ENCODE measurements around the gene CPS1. TPM values are rescaled to one million over a fixed set of nuclear protein-coding genes. Genes with fewer than 3 reads are reported as not detected.

Gene CPS1
- total RNA-seq, 1 experiment from 2014 or later = 14.2 TPM

DNA sequence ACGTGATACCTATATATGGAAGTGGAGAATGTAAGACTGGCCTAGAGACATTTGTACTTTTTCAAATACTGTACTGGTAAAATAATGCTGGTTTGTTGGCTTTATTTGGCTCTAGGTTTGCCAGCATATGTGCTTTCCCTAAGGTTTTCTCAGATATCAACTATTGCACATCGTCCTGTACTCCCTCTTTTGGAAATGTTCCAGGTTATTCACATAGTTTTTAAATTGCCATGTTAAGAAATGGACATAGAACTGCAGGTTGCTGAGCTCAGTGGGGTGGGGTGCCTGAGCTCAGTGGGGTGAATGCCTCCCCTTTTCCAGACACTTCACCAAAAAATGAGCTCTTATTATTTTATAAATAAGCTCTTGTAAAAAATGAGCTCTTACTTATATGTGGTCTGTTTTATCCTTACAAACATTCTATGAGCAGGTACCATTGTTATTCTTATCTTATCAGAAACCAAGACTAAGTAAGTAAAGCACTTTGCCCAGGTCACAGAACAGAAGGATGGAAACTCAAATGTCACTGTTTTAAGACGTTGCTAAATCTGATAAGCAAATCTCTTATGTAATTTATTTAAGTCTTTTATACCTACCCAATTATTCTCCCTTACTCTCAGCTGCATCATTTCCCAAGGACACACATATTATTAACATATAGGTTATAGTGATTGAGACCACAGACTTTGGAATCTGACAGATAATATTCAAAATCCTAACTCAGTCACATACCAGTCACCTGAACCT lies 99.0 kb downstream of the CPS1 start:
- no peaks in the 10 kb centered on the region for H4K20me1 ChIP-seq (ENCODE audit: control insufficient read depth, insufficient read depth, insufficient read length)
- no peak overlapping the region for H2AK5ac ChIP-seq (ENCODE audit: insufficient read length, low read length)
- Mint-ChIP-seq H3K4me3 (no peak overlapping the region), H3K27me3 (ENCODE audit: low read depth) (no peaks in the 10 kb centered on the region), H3K27ac (no peak overlapping the region), H3K4me1 (no peaks in the 10 kb centered on the region), H3K9me3 (no peaks in the 10 kb centered on the region; a peak in 2 of 5 replicates), H3K36me3 (ENCODE audit: insufficient read depth in 1 of 3, low read depth in 3 of 3) (peaks cover 1 to 7% (median 1%) of the 10 kb centered on the region in 3 experiments; a peak in 4 of 7 replicates)
- H3K4ac ChIP-seq (ENCODE audit: low read depth, low read length) = no peak overlapping the region
- no peak overlapping the region for H3K4me2 ChIP-seq (ENCODE audit: insufficient read depth, insufficient read length, low read length)
- no peak overlapping the region for H2BK5ac ChIP-seq (ENCODE audit: insufficient read length, low read length)
- H3K14ac ChIP-seq (ENCODE audit: insufficient read depth, low read length) = no peak overlapping the region
- H3K27ac ChIP-seq (ENCODE audit: insufficient read length, low read depth, low read length) = no peak overlapping the region
- H3K79me1 ChIP-seq (ENCODE audit: insufficient read depth, low read depth, low read length, poor library complexity, severe bottlenecking) = no peaks in the 10 kb centered on the region
- no peaks in the 10 kb centered on the region for H3K23me2 ChIP-seq (ENCODE audit: insufficient read length, low read depth, low read length, poor library complexity, severe bottlenecking)
- no peak overlapping the region for H4K5ac ChIP-seq (ENCODE audit: insufficient read length, low read depth, low read length)
- H3T11ph ChIP-seq (ENCODE audit: low read length) = no peak overlapping the region
- H3K56ac ChIP-seq (ENCODE audit: insufficient read length, low read depth, low read length) = no peak overlapping the region
- no peak overlapping the region for H2BK20ac ChIP-seq (ENCODE audit: low read depth, low read length, poor library complexity, severe bottlenecking)
- H2AFZ ChIP-seq (ENCODE audit: low read length) = no peak overlapping the region
- no peaks in the 10 kb centered on the region for H3K9me3 ChIP-seq (ENCODE audit: control insufficient read depth, low read depth, low read length)
- no peak overlapping the region for H2BK12ac ChIP-seq (ENCODE audit: insufficient read length, low read depth, low read length)
- no peak overlapping the region for H3K23ac ChIP-seq (ENCODE audit: insufficient read length, low read depth, low read length)
- H3K9ac ChIP-seq (ENCODE audit: extremely low read depth, insufficient read length, low read length) = no peak overlapping the region
- TF ChIP-seq, protein P1, sequence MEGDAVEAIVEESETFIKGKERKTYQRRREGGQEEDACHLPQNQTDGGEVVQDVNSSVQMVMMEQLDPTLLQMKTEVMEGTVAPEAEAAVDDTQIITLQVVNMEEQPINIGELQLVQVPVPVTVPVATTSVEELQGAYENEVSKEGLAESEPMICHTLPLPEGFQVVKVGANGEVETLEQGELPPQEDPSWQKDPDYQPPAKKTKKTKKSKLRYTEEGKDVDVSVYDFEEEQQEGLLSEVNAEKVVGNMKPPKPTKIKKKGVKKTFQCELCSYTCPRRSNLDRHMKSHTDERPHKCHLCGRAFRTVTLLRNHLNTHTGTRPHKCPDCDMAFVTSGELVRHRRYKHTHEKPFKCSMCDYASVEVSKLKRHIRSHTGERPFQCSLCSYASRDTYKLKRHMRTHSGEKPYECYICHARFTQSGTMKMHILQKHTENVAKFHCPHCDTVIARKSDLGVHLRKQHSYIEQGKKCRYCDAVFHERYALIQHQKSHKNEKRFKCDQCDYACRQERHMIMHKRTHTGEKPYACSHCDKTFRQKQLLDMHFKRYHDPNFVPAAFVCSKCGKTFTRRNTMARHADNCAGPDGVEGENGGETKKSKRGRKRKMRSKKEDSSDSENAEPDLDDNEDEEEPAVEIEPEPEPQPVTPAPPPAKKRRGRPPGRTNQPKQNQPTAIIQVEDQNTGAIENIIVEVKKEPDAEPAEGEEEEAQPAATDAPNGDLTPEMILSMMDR (conservative IDR thresholded peaks at IDR 0.05) = no peak
- no peaks in the 10 kb centered on the region for H3K27me3 ChIP-seq (ENCODE audit: insufficient read depth, low read length)
- H2BK15ac ChIP-seq (ENCODE audit: low read depth, low read length) = no peak overlapping the region
- DNase-seq = no peak
- WGBS (ENCODE audit: extremely low coverage, insufficient read length, low lambda C conversion rate) = no CpG with 5 or more reads among the region's 3 CpGs
- H2BK120ac ChIP-seq (ENCODE audit: low read depth, low read length, poor library complexity, severe bottlenecking) = no peak overlapping the region
- no peak overlapping the region for H4K8ac ChIP-seq (replicated peaks; ENCODE audit: insufficient read length, low read depth, low read length)
- H4K91ac ChIP-seq (ENCODE audit: insufficient read length, low read depth, low read length) = no peak overlapping the region
- H3K79me2 ChIP-seq (ENCODE audit: insufficient read depth, low read length) = no peaks in the 10 kb centered on the region
- H3K4me1 ChIP-seq (ENCODE audit: insufficient read depth, low read length) = no peaks in the 10 kb centered on the region
- no peak overlapping the region for H3K18ac ChIP-seq (ENCODE audit: insufficient read length, low read depth, low read length)

Data from H9 (cell line).